Naive thymus-derived CD4-positive, alpha-beta T cell (primary cell): ENCODE results near the gene PPFIA1. TPM values are rescaled to one million over a fixed set of nuclear protein-coding genes. Genes with fewer than 3 reads are reported as not detected.
"Not testable (repeated sequence)": the region's sequence is repeated elsewhere in the genome, so short reads cannot be mapped to it uniquely, and the experiment has no call there.

Experiments used
- ATAC-seq: fragments of 150-1000 bp; cut with Tn5 transposase; 2 replicates; pipeline ENCODE4 v1.10.0; 2021; ENCODE audit warnings: mild to moderate bottlenecking, moderate library complexity
- CTCF ChIA-PET: fragments of 350-600 bp; sonication (Branson Sonifier 250); formaldehyde crosslinking; loops from one replicate; lab custom pipeline; 2021; ENCODE audit warnings: antibody characterized with exemption; lab: Charles Lee
- POLR2A ChIA-PET: fragments of 350-600 bp; sonication (Branson Sonifier 250); formaldehyde crosslinking; loops from one replicate; lab custom pipeline; 2021; ENCODE audit warnings: antibody characterized with exemption, inconsistent platforms; lab: Charles Lee
- DNase-seq, 9 donors: peaks; one replicate each; pipeline versions ENCODE4 v3.0.0 to v3.0.0-alpha.2; 2020 to 2022; ENCODE audit warnings: mixed read lengths in 1 of 9
- H3K27ac ChIP-seq: one replicate; pipeline ENCODE4 v1.7.0; 2013; ENCODE audit warnings: mild to moderate bottlenecking, low read depth, low read length, moderate library complexity
- H3K27me3 ChIP-seq, 2 donors: one replicate each; pipeline ENCODE4 v1.7.0; 2013; ENCODE audit warnings: low read length in 2 of 2, mild to moderate bottlenecking in 2 of 2, moderate library complexity in 2 of 2; ENCODE audit not compliant: control insufficient read depth in 2 of 2, insufficient read depth in 2 of 2
- H3K36me3 ChIP-seq, 3 experiments: 1 replicate in 2 of 3; 2 replicates in 1 of 3; pipeline ENCODE4 v1.7.0; 2013; ENCODE audit warnings: low read length in 3 of 3, mild to moderate bottlenecking in 3 of 3, moderate library complexity in 1 of 3; ENCODE audit not compliant: insufficient read depth in 3 of 3, control insufficient read depth in 2 of 3
- H3K4me1 ChIP-seq, 2 donors: one replicate each; pipeline ENCODE4 v1.7.0; 2013; ENCODE audit warnings: low read length in 2 of 2, mild to moderate bottlenecking in 2 of 2, moderate library complexity in 1 of 2; ENCODE audit not compliant: control insufficient read depth in 2 of 2, insufficient read depth in 2 of 2
- H3K4me3 ChIP-seq: 2 replicates; pipeline ENCODE4 v1.7.0; 2013; ENCODE audit warnings: mild to moderate bottlenecking, low read length
- H3K9me3 ChIP-seq, 3 experiments: 1 replicate in 2 of 3; 2 replicates in 1 of 3; pipeline ENCODE4 v1.7.0; 2013; ENCODE audit warnings: low read length in 3 of 3; ENCODE audit not compliant: control insufficient read depth in 2 of 3
- H3K27ac Mint-ChIP-seq, 9 donors: one replicate each; pipeline ENCODE4 v1.8.0; 2020 to 2022; ENCODE audit warnings: mixed read lengths in 9 of 9, mild to moderate bottlenecking in 8 of 9, moderate library complexity in 5 of 9, inconsistent platforms in 2 of 9
- H3K27me3 Mint-ChIP-seq, 5 donors: one replicate each; pipeline ENCODE4 v1.8.0; 2021 to 2022; ENCODE audit warnings: mixed read lengths in 5 of 5, mild to moderate bottlenecking in 1 of 5
- H3K36me3 Mint-ChIP-seq, 5 donors: one replicate each; pipeline ENCODE4 v1.8.0; 2020 to 2022; ENCODE audit warnings: mixed read lengths in 5 of 5, mild to moderate bottlenecking in 3 of 5, inconsistent platforms in 1 of 5
- H3K4me1 Mint-ChIP-seq, 7 donors: one replicate each; pipeline ENCODE4 v1.8.0; 2020 to 2022; ENCODE audit warnings: mixed read lengths in 7 of 7, mild to moderate bottlenecking in 3 of 7, inconsistent platforms in 1 of 7
- H3K4me3 Mint-ChIP-seq, 10 donors: one replicate each; pipeline ENCODE4 v1.8.0; 2020 to 2022; ENCODE audit warnings: mild to moderate bottlenecking in 10 of 10, mixed read lengths in 10 of 10, moderate library complexity in 6 of 10, inconsistent platforms in 2 of 10
- H3K9me3 Mint-ChIP-seq, 11 donors: one replicate each; pipeline ENCODE4 v1.8.0; 2020 to 2022; ENCODE audit warnings: mixed read lengths in 11 of 11, mild to moderate bottlenecking in 4 of 11, inconsistent platforms in 1 of 11, moderate library complexity in 1 of 11
- intact Hi-C, 2 donors: fragments of 100-400 bp; cut with micrococcal nuclease; formaldehyde crosslinking; loops; one replicate each; pipeline ENCODE4 v1.15.1; 2023
- polyA plus RNA-seq, 2 donors: library from polyadenylated mRNA; unstranded; fragments of 300-500 nt; fragmentation: Illumina TruSeq; gene quantifications; one replicate each; pipeline ENCODE4 v1.2.3, GENCODE V29; 2021
- total RNA-seq, 6 experiments: library from RNA in 5 of 6; stranded (reverse) in 5 of 6; gene quantifications; 1 replicate in 5 of 6; 2 replicates in 1 of 6; pipeline ENCODE4 v1.2.3 and lab custom pipeline; 2021 to 2026

The PPFIA1 gene
- total and polyA plus RNA-seq, 7 experiments from 2014 or later, result 14.3 to 71.0 (median 46.0) TPM

GRCh38 chr11:70407814-70408213 lies 137.3 kb downstream of the PPFIA1 start:
- Histone ChIP-seq H3K27me3 (no peaks in the 10 kb centered on the region), H3K4me1 (no peaks in the 10 kb centered on the region), H3K27ac (no peak overlapping the region), H3K36me3 (no peaks in the 10 kb centered on the region), H3K4me3 (no peak overlapping the region), H3K9me3 (no peaks in the 10 kb centered on the region)
- Mint-ChIP-seq H3K27ac (no peak overlapping the region), H3K4me3 (no peak overlapping the region), H3K27me3 (peaks cover 0 to 52% (median 0%) of the 10 kb centered on the region in 5 donors), H3K9me3 (no peaks in the 10 kb centered on the region), H3K36me3 (peaks cover 0 to 9% (median 0%) of the 10 kb centered on the region in 5 donors), H3K4me1 (peaks cover 0 to 15% (median 0%) of the 10 kb centered on the region in 7 donors)
- ChIA-PET POLR2A (no interaction called here), CTCF (no interaction called here)
- intact Hi-C loops, result no loop called here
- no peak for DNase-seq
- ATAC-seq, result no peak

- not testable (repeated sequence) for H3K9me3 Mint-ChIP-seq, H3K4me3 Mint-ChIP-seq, H3K4me3 ChIP-seq
Measured at GRCh38 chr11:70408326-70408725, 137.8 kb downstream of the PPFIA1 start.

GRCh38 chr11:70409437-70409836 lies 138.9 kb downstream of the PPFIA1 start:
- Histone ChIP-seq H3K9me3 (no peaks in the 10 kb centered on the region), H3K27me3 (no peaks in the 10 kb centered on the region), H3K36me3 (no peaks in the 10 kb centered on the region), H3K4me1 (no peaks in the 10 kb centered on the region), H3K27ac (no peak overlapping the region), H3K4me3 (no peak overlapping the region)
- intact Hi-C loops, result no loop called here
- peaks cover 0 to 9% (median 0%) of the 10 kb centered on the region in 5 donors for H3K36me3 Mint-ChIP-seq
- H3K27ac Mint-ChIP-seq, result no peak overlapping the region
- ChIA-PET POLR2A (no interaction called here), CTCF (no interaction called here)
- ATAC-seq (no peak), DNase-seq (no peak)
- no peaks in the 10 kb centered on the region for H3K9me3 Mint-ChIP-seq
- no peak overlapping the region for H3K4me3 Mint-ChIP-seq
- H3K4me1 Mint-ChIP-seq, result peaks cover 0 to 15% (median 0%) of the 10 kb centered on the region in 7 donors
- H3K27me3 Mint-ChIP-seq, result peaks cover 0 to 38% (median 0%) of the 10 kb centered on the region in 5 donors

More at GRCh38 chr11:70408326-70408725, 137.8 kb downstream of the PPFIA1 start:
- intact Hi-C loops, H3K27ac ChIP-seq, H3K9me3 ChIP-seq, H3K36me3 ChIP-seq, H3K4me1 ChIP-seq, POLR2A ChIA-PET, H3K36me3 Mint-ChIP-seq, ATAC-seq, H3K27me3 ChIP-seq, CTCF ChIA-PET, DNase-seq, H3K27ac Mint-ChIP-seq: not testable (repeated sequence)
- peaks cover 0 to 15% (median 0%) of the 10 kb centered on the region in 7 donors for H3K4me1 Mint-ChIP-seq
- H3K27me3 Mint-ChIP-seq, result peaks cover 0 to 47% (median 0%) of the 10 kb centered on the region in 5 donors

- peaks cover 0 to 9% (median 0%) of the 10 kb centered on the region in 5 donors for H3K36me3 Mint-ChIP-seq
- no peak overlapping the region for H3K4me3 Mint-ChIP-seq
- peaks cover 0 to 36% (median 0%) of the 10 kb centered on the region in 5 donors for H3K27me3 Mint-ChIP-seq
- CTCF ChIA-PET, result no interaction called here
- POLR2A ChIA-PET, result no interaction called here
- no peaks in the 10 kb centered on the region for H3K9me3 Mint-ChIP-seq
- Histone ChIP-seq H3K36me3 (no peaks in the 10 kb centered on the region), H3K27me3 (no peaks in the 10 kb centered on the region), H3K27ac (no peak overlapping the region), H3K9me3 (no peaks in the 10 kb centered on the region), H3K4me3 (no peak overlapping the region), H3K4me1 (no peaks in the 10 kb centered on the region)
- H3K27ac Mint-ChIP-seq, result no peak overlapping the region
- intact Hi-C loops, result no loop called here
- peaks cover 0 to 15% (median 0%) of the 10 kb centered on the region in 7 donors for H3K4me1 Mint-ChIP-seq
- ATAC-seq (no peak), DNase-seq (no peak)
Measured at GRCh38 chr11:70409871-70410270, 139.4 kb downstream of the PPFIA1 start.

GRCh38 chr11:70410276-70411205 lies 140.1 kb downstream of the PPFIA1 start:
- H3K4me1 ChIP-seq, result no peaks in the 10 kb centered on the region

GRCh38 chr11:70411713-70412452 lies 141.4 kb downstream of the PPFIA1 start:
- H3K4me1 ChIP-seq, result no peaks in the 10 kb centered on the region
- ATAC-seq, result no peak
- POLR2A ChIA-PET, result no interaction called here
- intact Hi-C loops, result no loop called here
- peaks cover 0 to 12% (median 0%) of the 10 kb centered on the region in 5 donors for H3K36me3 Mint-ChIP-seq
- no peak overlapping the region for H3K4me3 ChIP-seq
- H3K36me3 ChIP-seq, result no peaks in the 10 kb centered on the region
- no peak overlapping the region for H3K27ac Mint-ChIP-seq
- no peaks in the 10 kb centered on the region for H3K27me3 ChIP-seq
- peaks cover 0 to 34% (median 0%) of the 10 kb centered on the region in 5 donors for H3K27me3 Mint-ChIP-seq
- H3K4me3 Mint-ChIP-seq, result no peak overlapping the region
- no peaks in the 10 kb centered on the region for H3K9me3 ChIP-seq
- H3K4me1 Mint-ChIP-seq, result peaks cover 0 to 15% (median 0%) of the 10 kb centered on the region in 7 donors
- no peak for DNase-seq
- H3K9me3 Mint-ChIP-seq, result no peaks in the 10 kb centered on the region
- CTCF ChIA-PET, result interaction anchor here (0.6 kb wide), 1 partner anchor 1430 kb away, joined by 3 read pairs; no protein-coding TSS in a partner anchor
- no peak overlapping the region for H3K27ac ChIP-seq

More at GRCh38 chr11:70410276-70411205, 140.1 kb downstream of the PPFIA1 start:
- intact Hi-C loops, result no loop called here
- H3K4me3 Mint-ChIP-seq, result no peak overlapping the region
- peaks cover 0 to 35% (median 0%) of the 10 kb centered on the region in 5 donors for H3K27me3 Mint-ChIP-seq
- no peak for DNase-seq
- no peak for ATAC-seq
- CTCF ChIA-PET, result interaction anchor here (0.7 kb wide), 1 partner anchor 9 kb away, joined by 3 read pairs; no protein-coding TSS in a partner anchor
- Histone ChIP-seq H3K36me3 (no peaks in the 10 kb centered on the region), H3K9me3 (no peaks in the 10 kb centered on the region), H3K4me3 (no peak overlapping the region), H3K27ac (no peak overlapping the region), H3K27me3 (no peaks in the 10 kb centered on the region)
- H3K4me1 Mint-ChIP-seq, result peaks cover 0 to 15% (median 0%) of the 10 kb centered on the region in 7 donors
- H3K9me3 Mint-ChIP-seq, result no peaks in the 10 kb centered on the region
- H3K27ac Mint-ChIP-seq, result no peak overlapping the region
- peaks cover 0 to 9% (median 0%) of the 10 kb centered on the region in 5 donors for H3K36me3 Mint-ChIP-seq
- POLR2A ChIA-PET, result no interaction called here
